ENCODE measurements around the gene C19orf38. TPM values are rescaled to one million over a fixed set of nuclear protein-coding genes. Genes with fewer than 3 reads are reported as not detected.

The C19orf38 gene
- polyA plus RNA-seq, 1 experiment, result 0.45 TPM

- POLR2A ChIA-PET, result interaction anchor here (0.6 to 0.9 kb wide), 2 partner anchors 12 to 71 kb away, joined by 3 to 5 read pairs; no protein-coding TSS in a partner anchor
Observed at GRCh38 chr19:10830370-10830769, 17.8 kb upstream of the C19orf38 start.

GRCh38 chr19:10830931-10831779, 17.1 kb upstream of the C19orf38 start:
- no peak for DNase-seq (ENCODE audit: low read depth, low spot score)
- POLR2A ChIA-PET, result interaction anchor here (0.6 to 0.9 kb wide), 2 partner anchors 13 to 71 kb away, joined by 3 to 5 read pairs; no protein-coding TSS in a partner anchor
- no peak overlapping the region for H3K4me3 ChIP-seq (ENCODE audit: low read depth, low read length)
- TF ChIP-seq CTCF (IDR thresholded peaks at IDR 0.05; ENCODE audit: low read depth, low read length), result no peak
- CTCF ChIA-PET, result interaction anchor here (1.2 to 2.3 kb wide), 2 partner anchors 27 to 33 kb away, joined by 3 to 9 read pairs; no protein-coding TSS in a partner anchor
- no peak overlapping the region for H3K27ac ChIP-seq (ENCODE audit: low read depth, low read length)
- no peaks in the 10 kb centered on the region for H3K27me3 ChIP-seq (ENCODE audit: control insufficient read depth, insufficient read depth, low read length)
- H3K9me3 ChIP-seq (ENCODE audit: control insufficient read depth, insufficient read depth, low read length), result peaks cover 6% of the 10 kb centered on the region; the same call in 1 of the 2 replicates

More at GRCh38 chr19:10830370-10830769, 17.8 kb upstream of the C19orf38 start:
- H3K27me3 ChIP-seq (ENCODE audit: control insufficient read depth, insufficient read depth, low read length), result no peaks in the 10 kb centered on the region
- DNase-seq (ENCODE audit: low read depth, low spot score), result no peak
- H3K9me3 ChIP-seq (ENCODE audit: control insufficient read depth, insufficient read depth, low read length), result peaks cover 5% of the 10 kb centered on the region; the same call in 1 of the 2 replicates
- TF ChIP-seq CTCF (IDR thresholded peaks at IDR 0.05; ENCODE audit: low read depth, low read length), result no peak
- CTCF ChIA-PET, result interaction anchor here (2.3 kb wide), 1 partner anchor 34 kb away, joined by 9 read pairs; no protein-coding TSS in a partner anchor
- H3K4me3 ChIP-seq (ENCODE audit: low read depth, low read length), result no peak overlapping the region
- H3K27ac ChIP-seq (ENCODE audit: low read depth, low read length), result no peak overlapping the region

GRCh38 chr19:10831987-10832938, 16.0 kb upstream of the C19orf38 start:
- CTCF ChIA-PET, result interaction anchor here (1.2 kb wide), 1 partner anchor 26 kb away, joined by 3 read pairs; no protein-coding TSS in a partner anchor
- no peak for DNase-seq (ENCODE audit: low read depth, low spot score)
- peaks cover 12% of the 10 kb centered on the region for H3K9me3 ChIP-seq (ENCODE audit: control insufficient read depth, insufficient read depth, low read length)
- no peak for TF ChIP-seq CTCF (IDR thresholded peaks at IDR 0.05; ENCODE audit: low read depth, low read length)
- H3K27ac ChIP-seq (ENCODE audit: low read depth, low read length), result no peak overlapping the region
- POLR2A ChIA-PET, result no interaction called here
- no peaks in the 10 kb centered on the region for H3K27me3 ChIP-seq (ENCODE audit: control insufficient read depth, insufficient read depth, low read length)
- no peak overlapping the region for H3K4me3 ChIP-seq (ENCODE audit: low read depth, low read length)

DNA sequence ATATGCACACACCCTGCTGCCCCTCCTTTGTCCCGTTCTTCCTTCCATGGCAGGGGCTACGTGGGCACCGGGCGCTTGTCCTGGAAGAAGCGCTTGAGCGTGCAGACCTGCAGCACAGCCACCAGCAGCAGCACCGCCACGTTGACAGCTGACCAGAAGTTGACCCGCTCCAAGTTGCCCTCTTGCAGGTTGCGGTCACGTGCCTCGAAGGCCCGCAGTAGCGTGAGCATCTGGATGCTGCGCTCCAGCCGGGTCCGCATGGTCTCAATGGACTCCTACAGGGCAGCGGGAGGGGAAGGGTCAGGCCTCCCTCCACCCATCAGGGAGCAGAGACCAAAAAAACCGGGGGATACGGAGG, 15.3 kb upstream of the C19orf38 start:
- TF ChIP-seq CTCF (IDR thresholded peaks at IDR 0.05; ENCODE audit: low read depth, low read length), result no peak
- no peak for DNase-seq (ENCODE audit: low read depth, low spot score)
- ChIA-PET POLR2A (no interaction called here), CTCF (no interaction called here)
- Histone ChIP-seq H3K9me3 (ENCODE audit: control insufficient read depth, insufficient read depth, low read length) (peaks cover 12% of the 10 kb centered on the region), H3K27me3 (ENCODE audit: control insufficient read depth, insufficient read depth, low read length) (no peaks in the 10 kb centered on the region), H3K27ac (ENCODE audit: low read depth, low read length) (no peak overlapping the region), H3K4me3 (ENCODE audit: low read depth, low read length) (no peak overlapping the region)
